Adrenal gland (tissue), 12 donors: ENCODE data around the gene MROH9. TPM values are rescaled to one million over a fixed set of nuclear protein-coding genes. Genes with fewer than 3 reads are reported as not detected.

Source experiments
- DNase-seq, 7 donors: peaks; one replicate each; pipeline ENCODE4 v3.0.0-alpha.2; 2019 to 2020
- H3K27ac ChIP-seq, 5 donors: fragments of 200-600 bp; sonication (generic) in 4 of 5; 1 replicate in 3 of 5; 2 replicates in 2 of 5; pipeline versions ENCODE4 v1.5.1 to v1.8.0; 2016 to 2020; ENCODE audit warnings: mild to moderate bottlenecking in 1 of 5
- H3K27me3 ChIP-seq: fragments of 200-600 bp; 2 replicates; pipeline ENCODE4 v1.8.0; 2021
- H3K36me3 ChIP-seq, 2 donors: fragments of 200-600 bp; replicated peaks in 1 of 2; 1 replicate in 1 of 2; 2 replicates in 1 of 2; pipeline versions ENCODE4 v1.5.1 to v1.8.0; 2018 to 2022
- H3K4me1 ChIP-seq, 2 donors: fragments of 200-600 bp; replicated peaks in 1 of 2; 1 replicate in 1 of 2; 2 replicates in 1 of 2; pipeline versions ENCODE4 v1.5.1 to v1.8.0; 2018 to 2021
- H3K4me3 ChIP-seq, 4 donors: fragments of 200-600 bp; sonication (generic) in 3 of 4; one replicate each; pipeline ENCODE4 v1.5.1; 2016 to 2018
- H3K9me3 ChIP-seq, 3 donors: fragments of 200-600 bp; sonication (generic) in 1 of 3; replicated peaks in 1 of 3; 1 replicate in 2 of 3; 2 replicates in 1 of 3; pipeline versions ENCODE4 v1.5.1 to v1.8.0; 2016 to 2021
- CTCF ChIP-seq, 6 experiments: fragments of 450-650 bp in 4 of 6; fragments of 200-600 bp in 2 of 6; sonication (generic) in 1 of 6; IDR thresholded peaks; 1 replicate in 5 of 6; 2 replicates in 1 of 6; pipeline versions ENCODE4 v1.5.1 to v1.8.0; 2016 to 2021; ENCODE audit warnings: antibody characterized with exemption in 6 of 6, mild to moderate bottlenecking in 2 of 6, moderate library complexity in 1 of 6
- POLR2A ChIP-seq, 2 donors: fragments of 450-650 bp; IDR thresholded peaks; one replicate each; pipeline ENCODE4 v1.6.1; 2017; ENCODE audit warnings: antibody characterized with exemption in 2 of 2, mild to moderate bottlenecking in 2 of 2, moderate library complexity in 1 of 2
- WGBS, 4 donors: extraction: QIAGEN DNeasy Blood & Tissue Kit in 2 of 4; methylation state at CpG; one replicate each; pipeline versions ENCODE4 v1.1.5 to v1.1.7; 2013 to 2017; 5-methylcytosine and 5-hydroxymethylcytosine counted together
- intact Hi-C, 2 donors: fragments of 100-400 bp; cut with DNase I; formaldehyde crosslinking; loops; one replicate each; pipeline versions ENCODE4 v1.14.1 to v1.15.0; 2022 to 2023
- polyA plus RNA-seq, 3 donors: library from polyadenylated mRNA; stranded (reverse); fragments of 200-250 nt in 2 of 3; fragments of 350-450 nt in 1 of 3; fragmentation: Illumina TruSeq in 1 of 3; extraction: RNeasy Lipid Tissue Mini Kit (QIAGEN cat#74804) in 1 of 3; gene quantifications; one replicate each; pipeline ENCODE4 v1.2.3, GENCODE V29; 2013 to 2014
- total RNA-seq, 9 donors: library from RNA; depleted of rRNA in 4 of 9; stranded (reverse); fragments of >200 nt in 4 of 9; fragments of 120-200 nt in 1 of 9; fragmentation: NEBNext Ultra II Directional in 1 of 9; extraction: Animal tissue kit (Norgen Biotek cat#: 25700) in 1 of 9; gene quantifications; one replicate each; pipeline versions ENCODE4 v1.1.0 to v1.2.4, GENCODE V29; 2013 to 2023
- donor health status: healthy with polysubstance abuse.
- donor health status: Bipolar disorder and iron deficiency.
- donor health status: DM: yes; HTN: yes; CAD: no.
- donor health status: DM: no; HTN: no; CAD: no.
- donor health status: DM: no; HTN: no; CAD: no.
- donor health status: DM: yes; HTN: yes; CAD: no.

Gene MROH9
- total and polyA plus RNA-seq, 12 donors, result not detected

- H3K9me3 ChIP-seq, result no peaks in the 10 kb centered on the region
- no peaks in the 10 kb centered on the region for H3K27me3 ChIP-seq
- H3K36me3 ChIP-seq, result no peaks in the 10 kb centered on the region
- intact Hi-C loops, result no loop called here
- no peak overlapping the region for H3K27ac ChIP-seq
- 68 to 85% (median 78%) methylated on average over 2 of the region's 2 CpGs; no CpG with 5 or more reads in 1 of the 4 donors for WGBS, 4 donors
- no peaks in the 10 kb centered on the region for H3K4me1 ChIP-seq
- TF ChIP-seq POLR2A (IDR thresholded peaks at IDR 0.05) (no peak), CTCF (IDR thresholded peaks at IDR 0.05) (no peak)
- no peak for DNase-seq
- no peak overlapping the region for H3K4me3 ChIP-seq
Measured at GRCh38 chr1:171017426-171017825, 82.1 kb downstream of the MROH9 start.

- DNase-seq, result no peak
- H3K36me3 ChIP-seq, result no peaks in the 10 kb centered on the region
- intact Hi-C loops, result no loop called here
- H3K4me3 ChIP-seq, result no peak overlapping the region
- H3K27me3 ChIP-seq, result no peaks in the 10 kb centered on the region
- H3K4me1 ChIP-seq, result no peaks in the 10 kb centered on the region
- no peaks in the 10 kb centered on the region for H3K9me3 ChIP-seq
- TF ChIP-seq CTCF (IDR thresholded peaks at IDR 0.05) (no peak), POLR2A (IDR thresholded peaks at IDR 0.05) (no peak)
- 52 to 60% (median 56%) methylated on average over 4 of the region's 4 CpGs for WGBS, 4 donors
- H3K27ac ChIP-seq, result no peak overlapping the region
Measured at GRCh38 chr1:171019971-171020370, 84.6 kb downstream of the MROH9 start.

- no peak for TF ChIP-seq POLR2A (IDR thresholded peaks at IDR 0.05)
- TF ChIP-seq CTCF (IDR thresholded peaks at IDR 0.05), result no peak
- no peaks in the 10 kb centered on the region for H3K27me3 ChIP-seq
- intact Hi-C loops, result no loop called here
- no peaks in the 10 kb centered on the region for H3K9me3 ChIP-seq
- H3K4me1 ChIP-seq, result no peaks in the 10 kb centered on the region
- DNase-seq, result no peak
- H3K4me3 ChIP-seq, result no peak overlapping the region
- H3K27ac ChIP-seq, result no peak overlapping the region
- WGBS, 4 donors, result 50 to 66% (median 53%) methylated on average over 14 of the region's 14 CpGs
- no peaks in the 10 kb centered on the region for H3K36me3 ChIP-seq
Measured at GRCh38 chr1:171032822-171033702, 97.7 kb downstream of the MROH9 start.

GRCh38 chr1:171037626-171038025, 102.3 kb downstream of the MROH9 start:
- Histone ChIP-seq H3K36me3 (no peaks in the 10 kb centered on the region), H3K4me3 (no peak overlapping the region), H3K27ac (no peak overlapping the region), H3K27me3 (no peaks in the 10 kb centered on the region), H3K4me1 (no peaks in the 10 kb centered on the region), H3K9me3 (no peaks in the 10 kb centered on the region)
- TF ChIP-seq CTCF (IDR thresholded peaks at IDR 0.05), result no peak
- TF ChIP-seq POLR2A (IDR thresholded peaks at IDR 0.05), result no peak
- WGBS, 4 donors, result 43 to 65% (median 51%) methylated on average over 1 of the region's 1 CpG
- DNase-seq, result no peak
- intact Hi-C loops, result no loop called here
